K562 (cell line): ENCODE measurements around the gene BIVM. TPM values are rescaled to one million over a fixed set of nuclear protein-coding genes. Genes with fewer than 3 reads are reported as not detected.

Experiments
- CBX1 ChIP-seq: sonication (generic); IDR thresholded peaks from 2 replicates; pipeline ENCODE4 v1.6.1; 2016; ENCODE audit warnings: antibody characterized with exemption, low read depth, mild to moderate bottlenecking
- ESRRA ChIP-seq: fragments of 450-650 bp; IDR thresholded peaks from 2 replicates; pipeline ENCODE4 v1.6.1; 2014; ENCODE audit warnings: low read depth, mild to moderate bottlenecking, moderate library complexity, borderline replicate concordance
- KAT8 ChIP-seq: fragments of 450-650 bp; IDR thresholded peaks from 2 replicates; pipeline ENCODE4 v1.6.1; 2016; ENCODE audit warnings: low read depth, mild to moderate bottlenecking
- MTA1 ChIP-seq: fragments of 450-650 bp; IDR thresholded peaks from 2 replicates; pipeline ENCODE4 v1.6.1; 2017; ENCODE audit warnings: borderline replicate concordance
- MTA2 ChIP-seq: fragments of 450-650 bp; IDR thresholded peaks from 2 replicates; pipeline ENCODE4 v1.6.1; 2016; ENCODE audit warnings: low read depth
- NCOA4 ChIP-seq: fragments of 450-650 bp; IDR thresholded peaks from 2 replicates; pipeline ENCODE4 v1.6.1; 2018; ENCODE audit warnings: mild to moderate bottlenecking; ENCODE audit not compliant: partially characterized antibody
- PML ChIP-seq: IDR thresholded peaks from 2 replicates; pipeline ENCODE4 v1.6.1; 2012; ENCODE audit warnings: low read length, inconsistent platforms
- POLR2G ChIP-seq: fragments of 200-400 bp; formaldehyde crosslinking; IDR thresholded peaks from 2 replicates; pipeline ENCODE4 v1.6.1; 2017; ENCODE audit warnings: low read depth, mild to moderate bottlenecking, antibody characterized with exemption, low read length, moderate library complexity
- PRMT5 ChIP-seq: sonication (generic); formaldehyde crosslinking; IDR thresholded peaks from 2 replicates; pipeline ENCODE4 v1.5.0; 2020; ENCODE audit warnings: missing genetic modification reagents
- SMARCA5 ChIP-seq: fragments of 450-650 bp; IDR thresholded peaks from 2 replicates; pipeline ENCODE4 v1.6.1; 2016
- ZFP36 ChIP-seq: fragments of 150-350 bp; IDR thresholded peaks from 2 replicates; pipeline ENCODE4 v1.6.1; 2018; ENCODE audit warnings: low read length, low read depth; ENCODE audit not compliant: partially characterized antibody
- ZNF134 ChIP-seq: fragments of 250-450 bp; sonication (Bioruptor Pico); conservative IDR thresholded peaks from 2 replicates; pipeline ENCODE4 v1.4.0; 2020
- ZNF143 ChIP-seq: sonication (generic); formaldehyde crosslinking; IDR thresholded peaks from 2 replicates; pipeline ENCODE4 v1.9.0; 2022; ENCODE audit warnings: mild to moderate bottlenecking, missing genetic modification reagents
- ZNF197 ChIP-seq: fragments of 200-800 bp; sonication (Bioruptor generic); IDR thresholded peaks from 2 replicates; pipeline ENCODE4 v1.6.1; 2016; ENCODE audit warnings: low read depth, missing genetic modification characterization, missing compliant biosample characterization
- polyA plus RNA-seq, 8 experiments: library from polyadenylated mRNA; depleted of rRNA in 4 of 8; stranded (reverse) in 5 of 8; unstranded in 3 of 8; fragments of >200 nt; fragmentation: Nextera tagmentation in 2 of 8; fragmentation: Illumina TruSeq in 1 of 8; extraction: Ambion mirVana in 2 of 8; extraction: Trizol in 1 of 8; gene quantifications; 2 replicates each; pipeline versions ENCODE4 v1.2.1 to v1.2.3, GENCODE V29; 2011 to 2014; ENCODE audit warnings: inconsistent platforms in 1 of 8, missing spikeins in 1 of 8
- total RNA-seq, 7 experiments: library from RNA; depleted of rRNA in 6 of 7; stranded (reverse); fragments of >200 nt in 6 of 7; fragmentation: Illumina TruSeq in 2 of 7; extraction: Trizol in 2 of 7; gene quantifications; 2 replicates each; pipeline versions ENCODE4 v1.2.1 to v1.2.3, GENCODE V29; 2011 to 2021; ENCODE audit warnings: low replicate concordance in 1 of 7
- TF ChIP-seq, protein P1 (sequence below): fragments of 450-650 bp; IDR thresholded peaks from 2 replicates; pipeline ENCODE4 v1.6.1; 2016; ENCODE audit warnings: missing biosample characterization, missing genetic modification characterization
- TF ChIP-seq, protein P2 (sequence below), 3 experiments: fragments of 200-800 bp in 1 of 3; fragments of 250-450 bp in 1 of 3; fragments of 450-650 bp in 1 of 3; sonication (Bioruptor Pico) in 1 of 3; sonication (Bioruptor generic) in 1 of 3; formaldehyde crosslinking in 1 of 3; IDR thresholded peaks; 2 replicates each; pipeline versions ENCODE4 v1.6.1 to v1.8.0; 2016 to 2022; ENCODE audit warnings: mild to moderate bottlenecking in 2 of 3, missing genetic modification characterization in 2 of 3, missing compliant biosample characterization in 1 of 3, moderate library complexity in 1 of 3
- TF ChIP-seq, protein P3 (sequence below), 2 experiments: fragments of 450-650 bp in 1 of 2; sonication (generic) in 1 of 2; formaldehyde crosslinking; conservative IDR thresholded peaks; 2 replicates each; pipeline versions ENCODE4 v1.4.0 to v1.8.1; 2020 to 2022; ENCODE audit warnings: mild to moderate bottlenecking in 1 of 2, missing genetic modification reagents in 1 of 2
- TF ChIP-seq, protein P4 (sequence below): fragments of 250-450 bp; sonication (Bioruptor Pico); IDR thresholded peaks from 2 replicates; pipeline ENCODE4 v1.5.1; 2021; ENCODE audit warnings: mild to moderate bottlenecking

The BIVM gene
- total and polyA plus RNA-seq, 9 of the 15 experiments (the other 6 are each of a cell fraction or from before 2014, with no cell fraction given) = 3.6 to 23.1 (median 16.8) TPM

DNA sequence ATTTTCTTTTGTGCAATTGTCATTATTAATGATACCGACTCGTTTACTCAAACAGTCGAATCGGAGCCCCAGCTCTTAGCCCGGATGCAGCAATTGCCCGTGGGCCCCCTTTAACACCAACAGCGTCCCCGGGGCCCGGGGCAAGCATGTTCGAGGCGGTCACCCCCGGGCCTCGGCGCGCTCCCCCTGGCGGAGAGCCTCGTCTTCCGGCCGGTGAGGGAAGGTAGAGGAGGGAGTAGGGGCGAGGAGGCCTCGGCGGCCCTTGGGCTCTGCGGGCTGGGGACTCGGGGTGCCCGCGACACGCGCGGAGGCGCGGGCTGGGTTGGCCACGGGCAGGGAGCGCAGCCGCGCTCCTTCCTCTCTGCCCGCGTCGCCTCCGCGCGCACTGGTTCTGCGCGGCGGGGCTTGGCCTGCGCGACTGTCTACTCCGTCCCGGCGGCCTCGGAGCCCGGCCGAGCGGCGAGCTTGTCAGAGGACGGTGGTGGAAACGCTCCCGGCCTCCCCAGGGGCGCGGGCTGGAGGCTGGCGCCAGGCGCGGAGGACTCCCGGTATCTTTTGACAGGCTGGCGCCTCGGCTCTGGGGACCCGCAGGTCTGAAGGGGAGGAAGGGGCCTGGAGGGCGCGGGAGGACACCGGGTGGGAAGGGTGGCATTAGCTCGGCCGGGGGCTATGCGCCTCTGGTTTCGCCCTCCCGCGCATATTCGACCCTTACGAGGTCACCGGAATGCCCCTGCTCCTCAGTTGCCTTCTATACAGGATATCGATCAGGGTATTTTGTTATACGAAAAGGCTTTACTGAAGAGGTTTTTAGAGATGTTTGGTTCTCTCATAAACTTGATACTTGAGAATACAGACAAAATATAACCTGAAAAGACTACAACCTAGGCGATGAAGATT lies 1.5 kb downstream of the BIVM start (continued):
- TF ChIP-seq, protein P1, sequence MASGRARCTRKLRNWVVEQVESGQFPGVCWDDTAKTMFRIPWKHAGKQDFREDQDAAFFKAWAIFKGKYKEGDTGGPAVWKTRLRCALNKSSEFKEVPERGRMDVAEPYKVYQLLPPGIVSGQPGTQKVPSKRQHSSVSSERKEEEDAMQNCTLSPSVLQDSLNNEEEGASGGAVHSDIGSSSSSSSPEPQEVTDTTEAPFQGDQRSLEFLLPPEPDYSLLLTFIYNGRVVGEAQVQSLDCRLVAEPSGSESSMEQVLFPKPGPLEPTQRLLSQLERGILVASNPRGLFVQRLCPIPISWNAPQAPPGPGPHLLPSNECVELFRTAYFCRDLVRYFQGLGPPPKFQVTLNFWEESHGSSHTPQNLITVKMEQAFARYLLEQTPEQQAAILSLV (tag) = no peak
- TF ChIP-seq PML (peak; percentile 23; the same call in 1 of the 2 replicates), KAT8 (no peak), PRMT5 (CRISPR knock-in tag) (no peak), SMARCA5 (no peak), ZNF134 (CRISPR knock-in tag) (no peak), NCOA4 (no peak), POLR2G (peak; percentile 87), CBX1 (peak; percentile 47; the same call in 1 of the 2 replicates), MTA2 (no peak), MTA1 (no peak), ZNF197 (no peak), ESRRA (0 out of 2 replicates have a peak, but pooled peaks have one; percentile 15), ZNF143 (CRISPR knock-in tag) (no peak), ZFP36 (no peak)
- TF ChIP-seq, protein P2, sequence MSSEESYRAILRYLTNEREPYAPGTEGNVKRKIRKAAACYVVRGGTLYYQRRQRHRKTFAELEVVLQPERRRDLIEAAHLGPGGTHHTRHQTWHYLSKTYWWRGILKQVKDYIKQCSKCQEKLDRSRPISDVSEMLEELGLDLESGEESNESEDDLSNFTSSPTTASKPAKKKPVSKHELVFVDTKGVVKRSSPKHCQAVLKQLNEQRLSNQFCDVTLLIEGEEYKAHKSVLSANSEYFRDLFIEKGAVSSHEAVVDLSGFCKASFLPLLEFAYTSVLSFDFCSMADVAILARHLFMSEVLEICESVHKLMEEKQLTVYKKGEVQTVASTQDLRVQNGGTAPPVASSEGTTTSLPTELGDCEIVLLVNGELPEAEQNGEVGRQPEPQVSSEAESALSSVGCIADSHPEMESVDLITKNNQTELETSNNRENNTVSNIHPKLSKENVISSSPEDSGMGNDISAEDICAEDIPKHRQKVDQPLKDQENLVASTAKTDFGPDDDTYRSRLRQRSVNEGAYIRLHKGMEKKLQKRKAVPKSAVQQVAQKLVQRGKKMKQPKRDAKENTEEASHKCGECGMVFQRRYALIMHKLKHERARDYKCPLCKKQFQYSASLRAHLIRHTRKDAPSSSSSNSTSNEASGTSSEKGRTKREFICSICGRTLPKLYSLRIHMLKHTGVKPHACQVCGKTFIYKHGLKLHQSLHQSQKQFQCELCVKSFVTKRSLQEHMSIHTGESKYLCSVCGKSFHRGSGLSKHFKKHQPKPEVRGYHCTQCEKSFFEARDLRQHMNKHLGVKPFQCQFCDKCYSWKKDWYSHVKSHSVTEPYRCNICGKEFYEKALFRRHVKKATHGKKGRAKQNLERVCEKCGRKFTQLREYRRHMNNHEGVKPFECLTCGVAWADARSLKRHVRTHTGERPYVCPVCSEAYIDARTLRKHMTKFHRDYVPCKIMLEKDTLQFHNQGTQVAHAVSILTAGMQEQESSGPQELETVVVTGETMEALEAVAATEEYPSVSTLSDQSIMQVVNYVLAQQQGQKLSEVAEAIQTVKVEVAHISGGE (CRISPR knock-in tag; IDR thresholded peaks at IDR 0.05) = no peak
- TF ChIP-seq, protein P3, sequence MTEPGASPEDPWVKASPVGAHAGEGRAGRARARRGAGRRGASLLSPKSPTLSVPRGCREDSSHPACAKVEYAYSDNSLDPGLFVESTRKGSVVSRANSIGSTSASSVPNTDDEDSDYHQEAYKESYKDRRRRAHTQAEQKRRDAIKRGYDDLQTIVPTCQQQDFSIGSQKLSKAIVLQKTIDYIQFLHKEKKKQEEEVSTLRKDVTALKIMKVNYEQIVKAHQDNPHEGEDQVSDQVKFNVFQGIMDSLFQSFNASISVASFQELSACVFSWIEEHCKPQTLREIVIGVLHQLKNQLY (CRISPR knock-in tag; conservative IDR thresholded peaks at IDR 0.05) = no peak
- TF ChIP-seq, protein P4, sequence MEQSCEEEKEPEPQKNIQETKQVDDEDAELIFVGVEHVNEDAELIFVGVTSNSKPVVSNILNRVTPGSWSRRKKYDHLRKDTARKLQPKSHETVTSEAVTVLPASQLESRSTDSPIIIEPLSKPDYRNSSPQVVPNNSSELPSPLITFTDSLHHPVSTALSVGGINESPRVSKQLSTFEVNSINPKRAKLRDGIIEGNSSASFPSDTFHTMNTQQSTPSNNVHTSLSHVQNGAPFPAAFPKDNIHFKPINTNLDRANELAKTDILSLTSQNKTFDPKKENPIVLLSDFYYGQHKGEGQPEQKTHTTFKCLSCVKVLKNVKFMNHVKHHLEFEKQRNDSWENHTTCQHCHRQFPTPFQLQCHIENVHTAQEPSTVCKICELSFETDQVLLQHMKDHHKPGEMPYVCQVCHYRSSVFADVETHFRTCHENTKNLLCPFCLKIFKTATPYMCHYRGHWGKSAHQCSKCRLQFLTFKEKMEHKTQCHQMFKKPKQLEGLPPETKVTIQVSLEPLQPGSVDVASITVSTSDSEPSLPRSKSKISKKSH = no peak
